ENCODE data around the gene MKRN3.
"Not testable (repeated sequence)": the region's sequence is repeated elsewhere in the genome, so short reads cannot be mapped to it uniquely, and the experiment has no call there.

The MKRN3 gene

GRCh38 chr15:23588268-23588667, 22.8 kb downstream of the MKRN3 start:
- in situ Hi-C loops (cut with HindIII; ENCODE audit: low sequenced_read_pairs): no loop called here

GRCh38 chr15:23589012-23589411, 23.5 kb downstream of the MKRN3 start:
- in situ Hi-C loops (cut with HindIII; ENCODE audit: low sequenced_read_pairs): no loop called here

DNA sequence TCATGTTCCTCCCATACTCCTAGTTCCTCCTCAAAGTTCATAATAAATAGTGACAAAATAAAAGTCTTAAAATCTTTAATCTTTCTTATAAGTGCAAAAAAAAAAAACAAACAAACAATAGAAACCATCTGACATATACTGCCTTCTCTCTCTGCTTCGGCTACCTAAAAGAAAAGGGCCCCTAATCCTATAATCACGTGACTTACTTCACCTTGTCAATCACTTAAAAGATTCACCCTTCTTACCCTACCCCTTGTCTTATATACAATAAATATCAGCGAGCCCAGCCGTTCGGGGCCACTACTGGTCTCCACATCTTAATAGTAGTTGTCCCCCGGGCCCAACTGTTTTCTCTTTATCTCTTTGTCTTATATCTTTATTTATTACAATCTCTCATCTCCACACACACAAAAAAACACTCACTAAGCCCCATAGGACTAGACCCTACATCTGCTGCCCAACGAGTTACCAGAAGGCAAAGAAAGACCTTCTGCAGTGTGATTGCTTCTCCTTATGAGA, 28.8 kb downstream of the MKRN3 start:
- in situ Hi-C loops (cut with HindIII; ENCODE audit: low sequenced_read_pairs): no loop called here

- in situ Hi-C loops (cut with HindIII; ENCODE audit: low sequenced_read_pairs): no loop called here
These were observed 29.9 kb downstream of the MKRN3 start for GRCh38 chr15:23595368-23595767.

DNA sequence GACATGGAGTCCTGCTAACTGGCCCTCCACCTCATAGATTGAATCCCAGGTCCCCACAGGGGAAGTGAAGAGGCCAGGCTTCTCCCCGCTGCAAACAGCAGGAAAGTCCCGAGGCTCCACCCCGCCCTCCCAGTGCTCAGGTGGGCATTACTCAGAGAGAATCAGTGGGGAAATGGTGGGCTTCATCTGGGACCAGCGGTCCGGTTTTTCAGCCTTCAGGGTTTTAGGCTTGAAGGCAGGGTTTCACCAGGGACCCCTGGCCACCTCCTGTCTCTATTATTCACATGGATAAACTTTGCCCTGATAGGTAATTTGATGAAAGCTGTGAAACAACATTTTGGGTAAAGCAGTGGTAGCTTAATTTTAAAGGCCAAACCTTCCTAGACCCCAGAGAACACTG, 31.3 kb downstream of the MKRN3 start:
- in situ Hi-C loops (cut with HindIII; ENCODE audit: low sequenced_read_pairs): no loop called here

DNA sequence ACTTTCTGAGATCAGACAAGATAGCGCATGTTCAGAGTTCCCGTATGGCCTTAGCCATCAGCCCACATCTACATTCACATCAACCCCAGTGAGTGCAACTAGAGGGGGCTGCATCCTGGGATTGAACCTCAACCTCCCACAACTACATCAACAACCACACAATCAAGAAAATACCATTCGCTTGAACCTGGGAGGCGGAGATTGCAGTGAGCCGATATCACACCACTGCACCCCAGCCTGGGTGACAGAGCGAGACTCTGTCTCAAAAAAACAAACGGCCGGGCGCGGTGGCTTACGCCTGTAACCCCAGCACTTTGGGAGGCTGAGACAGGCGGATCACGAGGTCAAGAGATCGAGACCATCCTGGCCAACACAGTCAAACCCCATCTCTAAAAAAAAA, 31.8 kb downstream of the MKRN3 start:
- in situ Hi-C loops (cut with HindIII; ENCODE audit: low sequenced_read_pairs): not testable (repeated sequence)

GRCh38 chr15:23599053-23599452, 33.6 kb downstream of the MKRN3 start:
- in situ Hi-C loops (cut with HindIII; ENCODE audit: low sequenced_read_pairs): no loop called here

DNA sequence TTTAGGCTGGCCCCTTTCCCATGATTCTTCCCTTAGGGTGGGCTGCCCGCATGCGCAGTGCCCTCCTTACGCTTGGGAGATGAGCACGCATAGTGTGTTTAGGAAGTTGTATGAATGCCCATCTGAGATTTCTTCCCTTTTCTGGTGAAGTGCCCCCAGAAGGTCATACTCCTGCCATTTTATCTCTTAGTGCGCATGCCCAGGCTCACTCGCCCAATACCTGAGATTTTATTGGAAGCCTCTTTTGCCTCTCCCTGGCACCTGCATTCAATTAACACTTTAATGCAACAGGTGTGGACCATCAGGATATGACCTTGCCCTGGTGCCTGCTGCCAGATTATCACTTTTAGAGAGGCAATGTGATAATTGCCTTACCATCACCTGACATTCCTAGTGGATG, 36.6 kb downstream of the MKRN3 start:
- in situ Hi-C loops (cut with HindIII; ENCODE audit: low sequenced_read_pairs): no loop called here

GRCh38 chr15:23606226-23606625, 40.8 kb downstream of the MKRN3 start:
- in situ Hi-C loops (cut with HindIII; ENCODE audit: low sequenced_read_pairs): no loop called here

GRCh38 chr15:23616536-23616935, 51.1 kb downstream of the MKRN3 start:
- in situ Hi-C loops (cut with HindIII; ENCODE audit: low sequenced_read_pairs): no loop called here
